Liver (tissue), 3 donors: ENCODE measurements around the gene ZNF594.
"Not testable (repeated sequence)": the region's sequence is repeated elsewhere in the genome, so short reads cannot be mapped to it uniquely, and the experiment has no call there.

Experiments used
- CTCF ChIP-seq: fragments of 150-350 bp; IDR thresholded peaks from 2 replicates; pipeline ENCODE4 v1.5.1; 2017; ENCODE audit warnings: improper control_type of control experiment, low read depth, low read length; ENCODE audit not compliant: missing input control
- GABPA ChIP-seq, 2 donors: IDR thresholded peaks in 1 of 2; conservative IDR thresholded peaks in 1 of 2; 2 replicates each; pipeline ENCODE4 v1.6.1; 2016; ENCODE audit warnings: antibody characterized with exemption in 2 of 2, mild to moderate bottlenecking in 1 of 2, moderate library complexity in 1 of 2
- HNF4G ChIP-seq: IDR thresholded peaks from 2 replicates; pipeline ENCODE4 v1.6.1; 2016; ENCODE audit warnings: antibody characterized with exemption
- NR2F2 ChIP-seq: IDR thresholded peaks from 2 replicates; pipeline ENCODE4 v1.6.1; 2016; ENCODE audit warnings: antibody characterized with exemption
- RAD21 ChIP-seq, 2 donors: IDR thresholded peaks; 2 replicates each; pipeline ENCODE4 v1.6.1; 2016; ENCODE audit warnings: antibody characterized with exemption in 2 of 2, mild to moderate bottlenecking in 2 of 2
- REST ChIP-seq: IDR thresholded peaks from 2 replicates; pipeline ENCODE4 v1.6.1; 2016; ENCODE audit warnings: antibody characterized with exemption, mild to moderate bottlenecking
- SP1 ChIP-seq: IDR thresholded peaks from 2 replicates; pipeline ENCODE4 v1.6.1; 2018; ENCODE audit warnings: antibody characterized with exemption, mild to moderate bottlenecking
- YY1 ChIP-seq: IDR thresholded peaks from 2 replicates; pipeline ENCODE4 v1.6.1; 2016; ENCODE audit warnings: antibody characterized with exemption, mild to moderate bottlenecking
- ZBTB33 ChIP-seq: IDR thresholded peaks from 2 replicates; pipeline ENCODE4 v1.6.1; 2016; ENCODE audit warnings: antibody characterized with exemption
- donor health status: healthy.
- donor health status: healthy.

DNA sequence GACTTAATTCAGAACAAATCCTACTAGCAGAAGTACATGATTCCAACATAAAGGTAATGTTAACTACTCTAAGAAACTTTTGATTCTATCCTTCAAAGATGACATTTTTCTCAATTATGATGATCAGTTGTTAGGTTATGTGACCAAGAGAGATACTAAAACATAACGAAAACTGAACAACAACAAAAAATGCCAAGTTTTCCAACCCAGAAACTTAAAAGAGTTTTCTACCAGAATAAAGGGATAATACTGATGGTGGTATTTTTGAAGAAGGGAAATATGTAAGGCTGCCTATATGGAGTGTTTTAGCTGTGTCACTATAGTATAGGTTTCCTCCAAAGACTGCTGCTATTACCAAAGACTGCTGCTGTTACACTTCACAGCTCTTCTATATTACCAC, 45.5 kb downstream of the ZNF594 start:
- TF ChIP-seq SP1; RAD21 (IDR thresholded peaks at IDR 0.05); CTCF; NR2F2; HNF4G; REST; ZBTB33; GABPA (IDR thresholded peaks at IDR 0.05 in 1 of 2, conservative IDR thresholded peaks at IDR 0.05 in 1 of 2); YY1: not testable (repeated sequence)
